Uterus (tissue), 2 donors: ENCODE measurements around the gene MTUS2.

Experiments
- POLR2A ChIP-seq, 2 donors: fragments of 450-650 bp; IDR thresholded peaks; one replicate each; pipeline ENCODE4 v1.6.1; 2016; ENCODE audit warnings: antibody characterized with exemption in 2 of 2, mild to moderate bottlenecking in 1 of 2, moderate library complexity in 1 of 2
- TF ChIP-seq, protein P1 (sequence below), 4 experiments: fragments of 200-600 bp in 2 of 4; fragments of 450-650 bp in 2 of 4; sonication (generic) in 2 of 4; IDR thresholded peaks; one replicate each; pipeline ENCODE4 v1.5.1; 2016 to 2019; ENCODE audit warnings: antibody characterized with exemption in 4 of 4, mild to moderate bottlenecking in 2 of 4, moderate library complexity in 1 of 4

- TF ChIP-seq, protein P1, sequence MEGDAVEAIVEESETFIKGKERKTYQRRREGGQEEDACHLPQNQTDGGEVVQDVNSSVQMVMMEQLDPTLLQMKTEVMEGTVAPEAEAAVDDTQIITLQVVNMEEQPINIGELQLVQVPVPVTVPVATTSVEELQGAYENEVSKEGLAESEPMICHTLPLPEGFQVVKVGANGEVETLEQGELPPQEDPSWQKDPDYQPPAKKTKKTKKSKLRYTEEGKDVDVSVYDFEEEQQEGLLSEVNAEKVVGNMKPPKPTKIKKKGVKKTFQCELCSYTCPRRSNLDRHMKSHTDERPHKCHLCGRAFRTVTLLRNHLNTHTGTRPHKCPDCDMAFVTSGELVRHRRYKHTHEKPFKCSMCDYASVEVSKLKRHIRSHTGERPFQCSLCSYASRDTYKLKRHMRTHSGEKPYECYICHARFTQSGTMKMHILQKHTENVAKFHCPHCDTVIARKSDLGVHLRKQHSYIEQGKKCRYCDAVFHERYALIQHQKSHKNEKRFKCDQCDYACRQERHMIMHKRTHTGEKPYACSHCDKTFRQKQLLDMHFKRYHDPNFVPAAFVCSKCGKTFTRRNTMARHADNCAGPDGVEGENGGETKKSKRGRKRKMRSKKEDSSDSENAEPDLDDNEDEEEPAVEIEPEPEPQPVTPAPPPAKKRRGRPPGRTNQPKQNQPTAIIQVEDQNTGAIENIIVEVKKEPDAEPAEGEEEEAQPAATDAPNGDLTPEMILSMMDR (IDR thresholded peaks at IDR 0.05), result no peak
- no peak for TF ChIP-seq POLR2A (IDR thresholded peaks at IDR 0.05)
These were observed 45.8 kb downstream of the MTUS2 start for GRCh38 chr13:28865951-28866350.
